HCEC 1CT (cell line): ENCODE measurements around the gene ALCAM.
"Not testable (repeated sequence)": the region's sequence is repeated elsewhere in the genome, so short reads cannot be mapped to it uniquely, and the experiment has no call there.

Experiments
- DNase-seq: peaks from one replicate; pipeline ENCODE4 v3.0.0-alpha.2; 2017

The ALCAM gene

GRCh38 chr3:105603516-105603915 lies 236.8 kb downstream of the ALCAM start:
- not testable (repeated sequence) for DNase-seq

DNA sequence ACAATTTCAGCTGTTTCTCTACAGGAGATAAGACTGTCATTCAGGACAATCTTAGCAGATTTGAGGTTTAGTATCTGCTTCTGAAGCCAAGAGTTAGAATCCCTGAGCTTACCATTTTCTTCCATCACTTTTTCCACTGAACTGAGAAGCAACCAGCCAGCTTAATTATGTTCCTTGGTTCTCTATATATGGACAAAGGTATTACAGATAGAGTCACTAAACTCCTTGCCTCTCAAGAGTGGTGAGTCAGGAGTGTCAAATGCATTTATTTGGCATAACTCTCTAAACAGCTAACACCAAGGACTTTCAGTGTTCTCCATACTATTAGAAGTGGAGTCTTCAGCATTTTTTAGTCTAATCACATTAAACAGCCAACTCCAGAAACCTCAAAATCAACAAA lies 239.3 kb downstream of the ALCAM start:
- peak; percentile 66 for DNase-seq

DNA sequence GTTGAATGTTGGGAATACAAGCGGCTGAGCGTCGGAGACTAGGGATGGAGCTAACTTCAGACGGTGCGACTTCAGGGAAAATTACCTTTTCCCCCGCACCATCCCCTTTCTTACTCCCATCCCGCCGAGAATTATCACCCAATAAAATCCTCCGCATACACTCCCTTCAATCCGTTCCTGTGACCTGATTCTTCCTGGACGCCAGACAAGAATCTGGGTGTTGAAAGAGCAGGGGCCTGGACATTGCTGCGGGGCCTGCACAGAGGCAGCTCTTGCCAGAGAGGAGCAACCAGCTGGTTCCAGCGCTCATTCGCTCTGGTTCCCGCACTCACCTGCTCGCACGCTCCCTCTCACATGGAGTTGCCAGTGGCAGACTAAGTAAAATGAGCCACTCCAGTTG lies 241.9 kb downstream of the ALCAM start:
- no peak for DNase-seq

GRCh38 chr3:105610473-105610872 lies 243.8 kb downstream of the ALCAM start:
- DNase-seq: no peak

DNA sequence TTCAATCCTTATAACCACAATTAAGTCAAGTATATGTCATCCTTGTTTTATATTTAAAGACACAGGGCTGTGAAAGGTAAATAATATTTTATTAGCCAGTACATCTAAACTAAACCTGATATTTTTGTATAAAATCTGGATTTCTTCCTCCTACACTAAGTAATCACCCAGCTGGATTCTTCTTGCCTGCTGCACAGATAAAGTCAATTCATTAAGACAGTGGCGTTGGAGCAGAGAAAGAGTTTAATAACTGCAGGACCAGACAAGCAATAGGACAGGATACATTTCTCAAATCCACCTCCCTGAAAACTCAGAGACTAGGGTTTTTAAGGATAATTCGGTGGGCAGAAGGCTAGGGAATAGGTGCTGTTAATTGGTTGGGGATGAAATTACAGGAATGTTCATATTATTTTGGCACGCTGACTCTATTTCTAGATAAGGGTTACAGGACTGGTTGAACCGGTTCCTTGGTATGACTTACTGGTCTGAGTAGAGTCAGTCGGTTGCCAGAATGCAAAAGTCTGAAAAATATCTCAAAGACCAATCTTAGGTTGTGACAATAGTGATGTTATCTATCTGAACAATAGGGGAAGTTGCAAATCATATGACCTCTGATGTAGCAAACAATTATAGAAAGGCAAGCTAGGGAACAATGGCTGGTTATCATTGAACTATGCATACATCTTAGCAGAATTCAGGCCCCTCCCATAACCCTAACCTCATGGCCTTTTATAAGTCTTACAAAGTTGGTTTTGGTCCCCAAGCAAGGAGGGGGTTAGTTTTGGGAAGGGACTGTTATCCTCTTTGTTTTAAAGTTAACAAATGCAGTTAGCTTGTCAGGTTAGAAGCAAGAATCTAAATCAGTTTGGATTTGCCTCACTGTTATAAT lies 244.8 kb downstream of the ALCAM start:
- DNase-seq: no peak

DNA sequence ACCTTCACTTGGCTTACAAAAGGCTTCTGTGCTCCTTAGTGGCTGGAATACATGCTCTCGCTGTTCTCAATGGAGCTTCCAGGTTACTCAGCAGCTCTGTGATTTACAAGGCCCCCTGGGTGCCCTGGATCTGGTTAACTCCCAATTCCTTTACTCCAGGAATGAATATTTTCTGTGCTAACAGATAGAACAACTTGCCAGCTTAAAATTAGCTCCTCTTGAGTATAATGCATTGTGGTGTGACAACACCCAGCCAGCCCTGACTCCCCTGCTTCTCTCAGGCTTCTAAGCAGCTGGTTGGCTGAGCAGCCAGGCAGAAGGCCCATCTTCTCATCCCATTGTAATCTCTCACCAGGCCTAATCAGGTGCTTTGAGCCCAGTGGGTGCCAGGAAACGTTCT lies 246.4 kb downstream of the ALCAM start:
- DNase-seq: no peak

DNA sequence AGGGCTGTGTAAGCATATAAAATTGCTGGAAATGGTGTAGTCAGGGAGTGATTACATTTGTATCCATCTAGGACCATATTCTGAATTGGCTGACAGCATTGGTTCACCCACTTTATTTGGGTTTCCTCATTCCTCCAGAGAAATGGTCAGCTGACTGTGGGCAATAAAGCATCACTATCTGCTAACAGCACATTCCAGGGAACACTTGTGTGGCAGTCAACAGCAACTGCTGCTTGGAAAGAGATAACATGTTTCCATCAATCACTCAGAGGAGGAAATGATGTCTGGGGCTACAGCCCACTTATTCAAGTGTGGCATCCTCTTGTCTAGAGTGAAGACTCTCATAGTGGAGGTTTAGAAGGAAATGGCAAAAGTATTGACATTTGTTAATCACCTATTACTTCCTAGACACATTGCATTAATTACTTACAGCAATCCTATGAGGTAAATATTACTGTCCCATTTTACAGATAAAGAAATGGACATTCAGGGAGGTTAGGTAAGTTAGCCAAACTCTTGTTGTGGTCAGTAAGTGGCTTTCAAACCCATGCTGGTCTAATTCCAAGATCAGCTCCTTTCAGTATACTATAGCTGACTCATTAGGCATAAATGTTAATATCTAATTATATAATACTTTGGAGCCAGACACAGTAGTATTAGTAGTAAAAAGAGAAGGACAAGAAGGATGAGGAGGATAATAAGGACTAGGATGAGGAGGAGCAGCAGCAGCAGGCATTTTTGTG lies 247.8 kb downstream of the ALCAM start:
- no peak for DNase-seq

- DNase-seq: no peak
Observed at GRCh38 chr3:105615814-105616213, 249.1 kb downstream of the ALCAM start.

DNA sequence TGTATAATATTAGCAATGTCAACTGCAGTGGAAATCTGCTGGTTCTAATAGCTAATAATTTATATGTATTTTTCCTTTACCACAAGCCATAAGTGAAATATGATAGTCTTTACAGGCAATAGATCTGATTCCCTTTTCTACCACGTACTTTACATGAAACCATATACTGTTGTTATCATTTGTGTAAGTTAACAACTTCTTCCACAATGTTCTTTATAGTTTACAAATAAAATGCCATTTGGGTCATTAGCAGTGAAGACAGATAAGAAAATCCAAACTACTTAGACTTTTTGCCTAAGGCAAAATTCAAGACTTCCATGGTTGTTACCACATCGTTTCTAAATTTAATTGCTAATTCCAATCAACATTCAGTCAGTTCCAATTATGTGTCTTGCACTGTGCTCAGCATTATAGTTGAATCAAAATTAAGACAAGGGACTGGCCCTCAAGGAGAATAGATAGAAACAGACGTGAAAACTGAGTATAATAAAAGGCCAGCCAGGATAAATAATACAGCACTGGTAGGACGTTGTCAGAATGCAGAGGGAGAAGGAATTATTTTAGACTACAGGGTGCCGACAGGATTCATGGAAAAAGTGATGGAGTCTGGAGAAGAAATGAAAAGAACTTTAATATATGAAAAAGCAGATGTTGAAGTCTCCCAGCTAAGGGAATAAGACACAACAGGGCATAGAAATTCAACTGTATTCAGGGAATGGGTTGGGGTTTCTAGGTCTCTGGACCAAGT lies 249.8 kb downstream of the ALCAM start:
- no peak for DNase-seq

GRCh38 chr3:105618556-105618955 lies 251.8 kb downstream of the ALCAM start:
- no peak for DNase-seq

DNA sequence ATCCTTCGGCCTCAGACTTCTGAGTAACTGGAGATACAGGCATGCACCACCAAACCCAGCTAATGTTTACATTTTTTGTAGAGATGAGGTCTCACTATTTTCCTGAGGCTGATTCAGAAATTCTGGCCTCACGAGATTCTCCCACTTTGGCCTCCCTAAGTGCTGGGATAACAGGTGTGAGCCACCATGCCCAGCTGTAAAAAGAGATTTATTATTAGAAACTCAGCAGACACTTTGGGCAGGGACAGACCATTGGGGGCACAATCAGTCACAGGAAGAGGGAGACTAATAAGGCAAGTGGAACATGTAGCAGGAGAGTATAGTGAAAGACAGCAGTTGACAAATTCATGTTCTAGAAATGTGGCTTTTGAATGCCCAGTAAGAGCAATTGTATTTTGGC lies 252.9 kb downstream of the ALCAM start:
- no peak for DNase-seq

DNA sequence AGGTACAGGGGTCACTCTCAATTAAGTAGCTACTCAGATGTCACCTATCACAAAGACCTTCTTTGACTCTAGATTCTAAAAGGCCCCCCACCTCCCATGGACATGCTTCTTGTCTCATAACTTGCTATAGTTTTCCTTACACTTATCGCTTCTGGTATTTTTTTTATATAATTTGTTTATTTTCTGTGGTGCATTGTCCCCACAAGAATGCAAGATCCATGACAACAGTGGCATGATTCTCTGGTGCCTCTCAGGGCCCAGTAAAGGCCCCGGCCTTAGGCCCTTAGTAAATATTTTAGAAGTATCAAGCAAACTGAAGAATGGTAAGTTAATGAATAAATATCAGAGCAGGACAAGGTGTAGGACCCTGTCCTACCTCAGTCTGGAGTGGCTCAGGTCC lies 253.5 kb downstream of the ALCAM start:
- DNase-seq: no peak

DNA sequence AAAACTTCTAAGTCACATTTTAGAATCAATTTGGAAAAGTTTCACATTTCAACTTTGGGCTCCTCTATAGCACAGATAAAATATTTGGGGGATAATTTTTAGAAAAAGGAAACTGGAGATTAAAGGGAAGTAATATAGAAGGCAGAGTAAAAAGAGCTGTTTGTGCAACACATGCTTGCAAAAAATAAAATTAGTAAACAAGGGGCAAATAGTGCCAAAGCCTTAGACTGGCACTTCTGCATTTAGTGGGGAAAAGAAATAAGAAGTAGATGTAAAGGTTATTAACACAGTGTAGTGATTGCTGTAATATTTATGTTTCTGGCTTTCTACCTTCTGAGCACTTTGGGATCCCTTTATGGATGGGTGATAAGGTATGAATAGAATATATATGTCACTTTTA lies 255.5 kb downstream of the ALCAM start:
- DNase-seq: no peak
